Activated naive CD4-positive, alpha-beta T cell treated with anti-CD3 and anti-CD28 coated beads, Interleukin-2, amount 10 ng/mL, durations not matched to agents 7 days and 5 days (primary cell): ENCODE data around the gene TSPAN2.

Source experiments
- CTCF ChIA-PET: fragments of 350-600 bp; sonication (Branson Sonifier 250); formaldehyde crosslinking; loops from one replicate; lab custom pipeline; 2021; ENCODE audit warnings: antibody characterized with exemption; lab: Charles Lee
- DNase-seq: peaks from one replicate; pipeline ENCODE4 v3.0.0-alpha.2; 2020
- H3K27ac Mint-ChIP-seq: one replicate; pipeline ENCODE4 v1.8.0; 2021; ENCODE audit warnings: mild to moderate bottlenecking, moderate library complexity, mixed read lengths
- H3K27me3 Mint-ChIP-seq: one replicate; pipeline ENCODE4 v1.8.0; 2021; ENCODE audit warnings: mild to moderate bottlenecking, mixed read lengths
- H3K36me3 Mint-ChIP-seq: one replicate; pipeline ENCODE4 v1.8.0; 2021; ENCODE audit warnings: mixed read lengths
- H3K4me1 Mint-ChIP-seq: one replicate; pipeline ENCODE4 v1.8.0; 2021; ENCODE audit warnings: mixed read lengths
- H3K4me3 Mint-ChIP-seq: one replicate; pipeline ENCODE4 v1.8.0; 2021; ENCODE audit warnings: mild to moderate bottlenecking, moderate library complexity, mixed read lengths
- H3K9me3 Mint-ChIP-seq: one replicate; pipeline ENCODE4 v1.8.0; 2021; ENCODE audit warnings: mixed read lengths

Gene TSPAN2

GRCh38 chr1:115123116-115123515 lies 33.8 kb upstream of the TSPAN2 start:
- no peak for DNase-seq
- Mint-ChIP-seq H3K4me3 (no peak overlapping the region), H3K27me3 (peaks cover 16% of the 10 kb centered on the region), H3K4me1 (no peaks in the 10 kb centered on the region), H3K36me3 (no peaks in the 10 kb centered on the region), H3K9me3 (peaks cover 7% of the 10 kb centered on the region), H3K27ac (no peak overlapping the region)
- CTCF ChIA-PET, result interaction anchor here (1.0 kb wide), 1 partner anchor 11 kb away, joined by 4 read pairs; no protein-coding TSS in a partner anchor

GRCh38 chr1:115121793-115122192 lies 32.5 kb upstream of the TSPAN2 start:
- H3K4me1 Mint-ChIP-seq, result no peaks in the 10 kb centered on the region
- no peak overlapping the region for H3K4me3 Mint-ChIP-seq
- H3K9me3 Mint-ChIP-seq, result peaks cover 7% of the 10 kb centered on the region
- DNase-seq, result no peak
- no peak overlapping the region for H3K27ac Mint-ChIP-seq
- H3K36me3 Mint-ChIP-seq, result no peaks in the 10 kb centered on the region
- peaks cover 16% of the 10 kb centered on the region for H3K27me3 Mint-ChIP-seq
- CTCF ChIA-PET, result interaction anchor here (1.3 kb wide), 1 partner anchor 10 kb away, joined by 4 read pairs; no protein-coding TSS in a partner anchor

- no peaks in the 10 kb centered on the region for H3K4me1 Mint-ChIP-seq
- no peak for DNase-seq
- no peak overlapping the region for H3K27ac Mint-ChIP-seq
- peaks cover 16% of the 10 kb centered on the region for H3K27me3 Mint-ChIP-seq
- CTCF ChIA-PET, result no interaction called here
- peaks cover 7% of the 10 kb centered on the region for H3K9me3 Mint-ChIP-seq
- no peaks in the 10 kb centered on the region for H3K36me3 Mint-ChIP-seq
- no peak overlapping the region for H3K4me3 Mint-ChIP-seq
Observed at GRCh38 chr1:115120296-115120695, 31.0 kb upstream of the TSPAN2 start.

- DNase-seq, result no peak
- no peak overlapping the region for H3K4me3 Mint-ChIP-seq
- H3K36me3 Mint-ChIP-seq, result no peaks in the 10 kb centered on the region
- H3K27me3 Mint-ChIP-seq, result peaks cover 7% of the 10 kb centered on the region
- CTCF ChIA-PET, result no interaction called here
- peaks cover 3% of the 10 kb centered on the region for H3K9me3 Mint-ChIP-seq
- no peak overlapping the region for H3K27ac Mint-ChIP-seq
- no peaks in the 10 kb centered on the region for H3K4me1 Mint-ChIP-seq
Observed at GRCh38 chr1:115118611-115119010, 29.3 kb upstream of the TSPAN2 start.

- no peaks in the 10 kb centered on the region for H3K36me3 Mint-ChIP-seq
- H3K9me3 Mint-ChIP-seq, result peaks cover 3% of the 10 kb centered on the region
- CTCF ChIA-PET, result no interaction called here
- H3K4me1 Mint-ChIP-seq, result no peaks in the 10 kb centered on the region
- no peak overlapping the region for H3K27ac Mint-ChIP-seq
- no peak for DNase-seq
- H3K27me3 Mint-ChIP-seq, result peaks cover 6% of the 10 kb centered on the region
- H3K4me3 Mint-ChIP-seq, result no peak overlapping the region
Observed at GRCh38 chr1:115118086-115118485, 28.8 kb upstream of the TSPAN2 start.

- no peaks in the 10 kb centered on the region for H3K4me1 Mint-ChIP-seq
- CTCF ChIA-PET, result no interaction called here
- H3K36me3 Mint-ChIP-seq, result no peaks in the 10 kb centered on the region
- H3K27me3 Mint-ChIP-seq, result peaks cover 3% of the 10 kb centered on the region
- DNase-seq, result no peak
- no peak overlapping the region for H3K4me3 Mint-ChIP-seq
- H3K27ac Mint-ChIP-seq, result no peak overlapping the region
- H3K9me3 Mint-ChIP-seq, result peaks cover 3% of the 10 kb centered on the region
Observed at GRCh38 chr1:115117298-115117697, 28.0 kb upstream of the TSPAN2 start.

GRCh38 chr1:115116512-115116911 lies 27.2 kb upstream of the TSPAN2 start:
- Mint-ChIP-seq H3K4me1 (no peaks in the 10 kb centered on the region), H3K9me3 (peaks cover under 1% of the 10 kb centered on the region), H3K36me3 (no peaks in the 10 kb centered on the region), H3K27ac (no peak overlapping the region), H3K4me3 (no peak overlapping the region), H3K27me3 (peaks cover 3% of the 10 kb centered on the region)
- DNase-seq, result no peak
- CTCF ChIA-PET, result interaction anchor here (1.3 kb wide), 1 partner anchor 60 kb away, joined by 3 read pairs; no protein-coding TSS in a partner anchor

GRCh38 chr1:115115521-115116161 lies 26.3 kb upstream of the TSPAN2 start:
- Mint-ChIP-seq H3K9me3 (no peaks in the 10 kb centered on the region), H3K4me1 (no peaks in the 10 kb centered on the region), H3K27ac (no peak overlapping the region), H3K27me3 (peaks cover 3% of the 10 kb centered on the region), H3K4me3 (no peak overlapping the region), H3K36me3 (no peaks in the 10 kb centered on the region)
- CTCF ChIA-PET, result interaction anchor here (0.6 to 1.3 kb wide), 2 partner anchors 10 to 59 kb away, joined by 3 read pairs; no protein-coding TSS in a partner anchor
- DNase-seq, result no peak

GRCh38 chr1:115114308-115114707 lies 25.0 kb upstream of the TSPAN2 start:
- CTCF ChIA-PET, result interaction anchor here (3.2 to 4.3 kb wide), 3 partner anchors 62 to 137 kb away, joined by 21 to 38 read pairs (median 36); no protein-coding TSS in a partner anchor

GRCh38 chr1:115113766-115114165 lies 24.5 kb upstream of the TSPAN2 start:
- H3K9me3 Mint-ChIP-seq, result no peaks in the 10 kb centered on the region
- CTCF ChIA-PET, result interaction anchor here (0.7 to 4.3 kb wide), 7 partner anchors 28 to 137 kb away, joined by 3 to 38 read pairs (median 5); no protein-coding TSS in a partner anchor
- no peak overlapping the region for H3K4me3 Mint-ChIP-seq
- H3K4me1 Mint-ChIP-seq, result no peaks in the 10 kb centered on the region
- H3K36me3 Mint-ChIP-seq, result peaks cover 3% of the 10 kb centered on the region
- no peak for DNase-seq
- H3K27ac Mint-ChIP-seq, result no peak overlapping the region
- no peaks in the 10 kb centered on the region for H3K27me3 Mint-ChIP-seq

More at GRCh38 chr1:115114308-115114707, 25.0 kb upstream of the TSPAN2 start:
- DNase-seq, result no peak
- Mint-ChIP-seq H3K27ac (no peak overlapping the region), H3K36me3 (peaks cover 3% of the 10 kb centered on the region), H3K9me3 (no peaks in the 10 kb centered on the region), H3K27me3 (no peaks in the 10 kb centered on the region), H3K4me3 (no peak overlapping the region), H3K4me1 (no peaks in the 10 kb centered on the region)

- CTCF ChIA-PET, result interaction anchor here (0.7 to 4.3 kb wide), 18 partner anchors 9 to 898 kb away, joined by 3 to 38 read pairs (median 4); no protein-coding TSS in a partner anchor
- peaks cover 3% of the 10 kb centered on the region for H3K36me3 Mint-ChIP-seq
- peak; percentile 56 for DNase-seq
- no peaks in the 10 kb centered on the region for H3K27me3 Mint-ChIP-seq
- H3K4me1 Mint-ChIP-seq, result no peaks in the 10 kb centered on the region
- no peaks in the 10 kb centered on the region for H3K9me3 Mint-ChIP-seq
- H3K4me3 Mint-ChIP-seq, result no peak overlapping the region
- H3K27ac Mint-ChIP-seq, result no peak overlapping the region
Observed at GRCh38 chr1:115112496-115113375, 23.4 kb upstream of the TSPAN2 start.

- no peaks in the 10 kb centered on the region for H3K4me1 Mint-ChIP-seq
- peaks cover 2% of the 10 kb centered on the region for H3K27me3 Mint-ChIP-seq
- H3K27ac Mint-ChIP-seq, result no peak overlapping the region
- H3K9me3 Mint-ChIP-seq, result no peaks in the 10 kb centered on the region
- CTCF ChIA-PET, result interaction anchor here (1.6 kb wide), 1 partner anchor 54 kb away, joined by 6 read pairs; no protein-coding TSS in a partner anchor
- H3K4me3 Mint-ChIP-seq, result no peak overlapping the region
- H3K36me3 Mint-ChIP-seq, result peaks cover 3% of the 10 kb centered on the region
- no peak for DNase-seq
Observed at GRCh38 chr1:115107516-115108260, 18.4 kb upstream of the TSPAN2 start.

- CTCF ChIA-PET, result interaction anchor here (2.3 kb wide), 1 partner anchor 48 kb away, joined by 7 read pairs; no protein-coding TSS in a partner anchor
Observed at GRCh38 chr1:115105831-115106230, 16.5 kb upstream of the TSPAN2 start.

More at GRCh38 chr1:115105831-115106230, 16.5 kb upstream of the TSPAN2 start:
- H3K4me3 Mint-ChIP-seq, result no peak overlapping the region
- H3K36me3 Mint-ChIP-seq, result peaks cover 3% of the 10 kb centered on the region
- peaks cover 3% of the 10 kb centered on the region for H3K27me3 Mint-ChIP-seq
- H3K9me3 Mint-ChIP-seq, result no peaks in the 10 kb centered on the region
- H3K27ac Mint-ChIP-seq, result no peak overlapping the region
- peaks cover 2% of the 10 kb centered on the region for H3K4me1 Mint-ChIP-seq
- no peak for DNase-seq
